ENCODE data around the gene ARID3A.

GRCh38 chr19:876089-876488 lies 49.7 kb upstream of the ARID3A start:
- no peak for TF ChIP-seq ZNF274 (IDR thresholded peaks at IDR 0.05; ENCODE audit: low read depth, low read length)
- TF ChIP-seq SUZ12 (IDR thresholded peaks at IDR 0.05; ENCODE audit: extremely low read depth, insufficient read depth, insufficient read length) = no peak
